D721Med (cell line): ENCODE data around the gene NEGR1.
A peak's percentile ranks its signal among the peaks of the same experiment; 100 is the strongest.

Source experiments
- DNase-seq: peaks from one replicate; pipeline ENCODE4 v3.0.0; 2011; ENCODE audit warnings: low spot score; ENCODE audit not compliant: insufficient read length
- FAIRE-seq: peaks from 2 replicates; lab custom pipeline; 2011; peaks lifted over from hg19 to GRCh38; lab: Jason Lieb, UNC
- TF ChIP-seq, protein P1 (sequence below): IDR thresholded peaks from 2 replicates; pipeline ENCODE4 v1.5.1; 2012; ENCODE audit warnings: mild to moderate bottlenecking, control low read depth; ENCODE audit not compliant: insufficient read depth; ENCODE audit errors: missing control alignments

NEGR1 gene

DNA sequence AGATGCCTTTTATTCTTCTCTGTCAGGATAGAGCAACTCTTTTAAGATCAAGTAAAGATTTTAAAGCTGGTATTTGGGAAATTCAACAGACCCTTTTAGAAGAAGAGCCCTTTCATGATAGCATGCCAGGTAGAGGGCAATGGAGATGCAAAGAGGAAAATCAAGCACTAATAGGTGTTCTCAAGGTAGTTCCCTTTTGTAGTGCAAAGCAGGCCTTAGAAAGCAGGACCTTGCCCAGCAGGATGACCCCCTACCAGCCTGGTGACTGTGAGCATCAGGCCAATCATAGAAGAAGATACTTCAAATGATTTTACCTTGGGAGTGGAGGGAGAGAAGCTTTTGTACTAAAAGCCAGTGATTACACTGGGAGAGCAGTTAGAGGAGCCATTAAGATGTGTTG, 820.1 kb downstream of the NEGR1 start:
- DNase-seq (no peak), FAIRE-seq (peak; percentile 21)
- TF ChIP-seq, protein P1, sequence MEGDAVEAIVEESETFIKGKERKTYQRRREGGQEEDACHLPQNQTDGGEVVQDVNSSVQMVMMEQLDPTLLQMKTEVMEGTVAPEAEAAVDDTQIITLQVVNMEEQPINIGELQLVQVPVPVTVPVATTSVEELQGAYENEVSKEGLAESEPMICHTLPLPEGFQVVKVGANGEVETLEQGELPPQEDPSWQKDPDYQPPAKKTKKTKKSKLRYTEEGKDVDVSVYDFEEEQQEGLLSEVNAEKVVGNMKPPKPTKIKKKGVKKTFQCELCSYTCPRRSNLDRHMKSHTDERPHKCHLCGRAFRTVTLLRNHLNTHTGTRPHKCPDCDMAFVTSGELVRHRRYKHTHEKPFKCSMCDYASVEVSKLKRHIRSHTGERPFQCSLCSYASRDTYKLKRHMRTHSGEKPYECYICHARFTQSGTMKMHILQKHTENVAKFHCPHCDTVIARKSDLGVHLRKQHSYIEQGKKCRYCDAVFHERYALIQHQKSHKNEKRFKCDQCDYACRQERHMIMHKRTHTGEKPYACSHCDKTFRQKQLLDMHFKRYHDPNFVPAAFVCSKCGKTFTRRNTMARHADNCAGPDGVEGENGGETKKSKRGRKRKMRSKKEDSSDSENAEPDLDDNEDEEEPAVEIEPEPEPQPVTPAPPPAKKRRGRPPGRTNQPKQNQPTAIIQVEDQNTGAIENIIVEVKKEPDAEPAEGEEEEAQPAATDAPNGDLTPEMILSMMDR: no peak

DNA sequence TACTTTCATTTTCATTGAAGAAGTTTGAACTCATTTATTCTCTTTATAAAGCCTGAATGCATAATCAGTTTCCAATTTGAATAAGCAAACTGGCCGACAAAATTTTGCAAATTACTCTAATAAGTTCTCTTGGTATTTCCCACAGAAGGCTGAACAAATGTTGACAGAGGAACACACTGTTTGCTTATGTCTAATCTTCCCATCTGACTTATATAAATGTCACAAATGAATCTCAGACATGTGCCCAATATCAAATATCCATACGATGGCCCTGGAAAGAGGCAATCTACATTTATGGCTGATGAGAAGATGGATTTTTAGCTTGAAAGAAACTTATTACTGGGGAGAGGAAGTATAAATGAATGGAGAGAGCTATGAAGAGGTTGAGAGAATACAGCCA, 820.9 kb downstream of the NEGR1 start:
- FAIRE-seq: no peak
- no peak for DNase-seq
- TF ChIP-seq, protein P1: no peak

DNA sequence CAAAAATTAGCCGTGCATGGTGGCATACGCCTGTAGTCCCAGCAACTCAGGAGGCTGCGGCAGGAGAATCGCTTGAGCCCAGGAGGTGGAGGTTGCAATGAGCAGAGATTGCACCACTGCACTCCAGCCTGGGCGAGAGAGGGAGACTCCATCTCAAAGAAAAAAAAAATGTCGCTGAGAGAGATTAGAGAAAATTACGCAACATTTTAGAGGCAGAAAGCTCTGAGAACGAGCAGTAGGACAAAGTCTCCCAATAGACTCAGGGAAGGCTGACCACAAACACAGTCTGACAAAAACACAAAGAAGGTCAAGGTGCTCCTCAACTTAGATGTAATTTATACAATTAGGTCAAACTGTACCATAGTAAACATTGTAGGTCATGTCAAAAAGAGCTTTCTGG, 833.9 kb downstream of the NEGR1 start:
- FAIRE-seq: no peak
- TF ChIP-seq, protein P1: no peak
- no peak for DNase-seq

DNA sequence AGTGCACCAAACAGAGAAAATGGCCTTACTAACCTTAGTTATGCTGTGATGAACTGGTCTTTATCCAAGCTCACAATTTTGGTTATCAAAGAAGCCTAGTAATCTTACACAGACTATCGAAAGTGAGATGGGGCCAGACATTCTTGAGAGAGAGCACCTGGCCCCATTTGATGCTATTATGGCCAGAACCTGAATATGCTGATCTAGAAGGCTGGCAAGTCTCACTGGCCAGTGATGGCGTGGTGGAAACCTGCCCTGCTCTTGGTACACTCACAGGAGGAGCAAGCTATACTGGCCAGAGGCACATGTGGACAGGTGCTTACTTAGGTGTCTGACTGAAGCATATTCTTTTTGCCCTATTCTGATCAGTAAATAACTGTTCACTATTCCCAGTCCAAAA, 843.7 kb downstream of the NEGR1 start:
- no peak for FAIRE-seq

DNA sequence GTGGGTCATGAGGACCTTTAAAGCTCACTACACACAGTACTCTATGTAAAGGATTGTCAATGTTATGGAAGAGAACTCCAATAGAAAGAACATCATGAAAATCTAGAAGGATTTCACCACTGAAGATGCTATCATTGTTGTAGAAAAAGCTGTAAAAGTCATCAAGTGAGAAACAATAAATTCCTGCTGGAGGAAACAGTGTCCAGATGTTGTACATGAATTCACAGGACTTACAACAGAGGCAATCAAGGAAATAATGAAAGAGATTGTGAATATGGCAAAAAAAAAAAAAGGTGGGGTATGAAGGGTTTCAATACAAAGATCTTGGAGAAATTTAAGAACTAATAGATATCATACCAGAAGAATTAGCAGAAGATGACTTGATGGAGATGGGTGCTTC, 846.4 kb downstream of the NEGR1 start:
- TF ChIP-seq, protein P1: no peak
- DNase-seq (no peak), FAIRE-seq (no peak)

More for the DNA sequence above, 843.7 kb downstream of the NEGR1 start:
- no peak for DNase-seq
- TF ChIP-seq, protein P1: no peak

DNA sequence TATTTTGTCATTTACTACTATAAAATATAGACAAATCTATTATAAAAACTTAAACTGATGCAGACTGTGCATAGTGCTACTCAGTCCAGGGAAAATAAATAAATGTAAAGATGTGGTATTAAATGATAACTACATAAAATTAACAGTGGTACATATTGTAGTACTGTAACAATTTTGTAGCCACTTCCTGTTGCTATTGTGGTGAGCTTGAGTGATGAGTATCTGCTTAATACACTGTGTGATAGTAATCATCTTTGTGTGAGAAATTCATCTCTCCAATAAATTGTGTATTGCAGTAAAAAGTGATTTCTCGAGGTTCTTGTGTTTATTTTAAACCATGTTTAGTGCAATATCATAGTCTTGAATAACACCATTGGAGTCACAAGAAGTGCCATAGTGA, 848.1 kb downstream of the NEGR1 start:
- DNase-seq (no peak), FAIRE-seq (no peak)
- TF ChIP-seq, protein P1: no peak

DNA sequence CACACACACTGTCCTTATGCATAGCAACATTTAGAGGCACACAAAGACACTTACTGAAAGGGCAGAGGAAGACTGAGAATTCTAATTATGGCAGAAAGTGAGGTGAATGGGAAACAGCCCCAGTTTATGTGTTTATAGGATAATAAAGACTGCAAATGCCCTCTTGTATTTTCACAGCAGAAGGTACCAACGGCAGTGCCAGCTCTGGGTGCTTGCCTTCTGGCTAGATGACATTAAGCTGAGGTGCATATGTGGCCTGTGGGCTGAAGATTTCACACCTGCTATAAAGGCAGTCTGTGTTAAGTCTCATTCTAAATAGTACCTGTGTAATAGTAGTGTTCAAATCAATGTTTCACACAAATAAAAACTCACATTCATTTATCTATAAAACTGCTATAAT, 854.3 kb downstream of the NEGR1 start:
- peak; percentile 25 for FAIRE-seq
- TF ChIP-seq, protein P1: no peak
- no peak for DNase-seq
